HG03066 (cell line): ENCODE measurements around the gene EXOC2.

Experiments used
- ATAC-seq: cut with Tn5 transposase; IDR thresholded peaks from one replicate; pipeline ENCODE4 v1.9.1; 2021; ENCODE audit warnings: low read depth; ENCODE audit not compliant: unreplicated experiment

EXOC2 gene

GRCh38 chr6:504446-504980, 188.4 kb downstream of the EXOC2 start:
- ATAC-seq, result no peak

DNA sequence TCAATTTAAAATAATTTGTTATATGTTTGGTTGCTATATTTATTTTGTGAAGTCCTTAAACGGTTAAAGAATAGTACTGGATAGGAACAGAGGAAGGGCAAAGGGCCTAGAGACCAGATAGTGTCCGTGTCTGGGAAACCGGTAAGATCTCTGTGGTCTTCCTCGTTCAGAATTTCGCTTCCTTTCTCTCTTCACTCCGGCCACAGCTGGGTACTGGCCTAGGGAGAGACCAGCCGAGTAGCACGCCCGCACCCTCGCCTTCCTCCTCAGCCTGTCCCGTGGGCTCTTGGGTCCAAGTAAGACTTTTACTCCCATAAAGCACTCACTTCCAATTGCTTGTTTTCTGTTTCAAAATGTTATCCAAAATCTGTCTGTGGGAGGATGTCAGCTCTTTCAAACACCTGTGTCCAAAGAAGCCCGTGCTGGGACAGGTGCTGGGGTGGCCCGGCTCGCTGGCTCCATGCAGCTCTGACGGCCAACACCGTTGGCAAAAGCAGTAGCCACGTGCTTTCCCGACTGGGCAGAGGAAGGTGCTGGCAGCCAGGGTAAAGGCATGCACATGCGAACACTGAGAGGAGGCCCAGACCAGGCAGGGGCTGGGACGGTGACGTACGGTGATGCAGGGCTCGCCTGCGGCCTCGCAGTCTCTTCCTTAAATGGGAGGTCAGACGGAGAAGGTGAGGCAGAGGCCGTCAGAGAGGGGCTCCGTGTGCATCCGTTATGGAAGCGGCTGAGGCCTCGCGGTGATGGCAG, 189.2 kb downstream of the EXOC2 start:
- ATAC-seq, result no peak

DNA sequence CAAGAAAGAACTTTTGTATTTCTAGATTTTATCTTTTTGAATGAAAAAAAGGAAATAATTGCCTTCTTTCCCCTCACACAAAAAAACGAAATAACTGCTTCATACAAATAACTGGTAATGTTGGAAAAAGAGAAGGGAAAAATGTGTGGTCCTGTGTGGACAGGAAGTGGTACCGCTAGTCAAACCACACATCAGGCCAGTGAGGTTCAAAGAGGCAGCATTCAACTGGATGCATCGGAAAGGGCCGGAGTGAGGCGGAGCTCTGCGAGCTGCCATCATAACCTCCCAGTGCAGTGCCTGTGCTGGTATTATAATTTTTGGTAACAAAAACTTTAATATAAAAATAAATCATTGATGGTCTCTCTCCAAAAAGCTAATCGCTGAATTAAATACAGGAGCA, 190.2 kb downstream of the EXOC2 start:
- ATAC-seq, result no peak

DNA sequence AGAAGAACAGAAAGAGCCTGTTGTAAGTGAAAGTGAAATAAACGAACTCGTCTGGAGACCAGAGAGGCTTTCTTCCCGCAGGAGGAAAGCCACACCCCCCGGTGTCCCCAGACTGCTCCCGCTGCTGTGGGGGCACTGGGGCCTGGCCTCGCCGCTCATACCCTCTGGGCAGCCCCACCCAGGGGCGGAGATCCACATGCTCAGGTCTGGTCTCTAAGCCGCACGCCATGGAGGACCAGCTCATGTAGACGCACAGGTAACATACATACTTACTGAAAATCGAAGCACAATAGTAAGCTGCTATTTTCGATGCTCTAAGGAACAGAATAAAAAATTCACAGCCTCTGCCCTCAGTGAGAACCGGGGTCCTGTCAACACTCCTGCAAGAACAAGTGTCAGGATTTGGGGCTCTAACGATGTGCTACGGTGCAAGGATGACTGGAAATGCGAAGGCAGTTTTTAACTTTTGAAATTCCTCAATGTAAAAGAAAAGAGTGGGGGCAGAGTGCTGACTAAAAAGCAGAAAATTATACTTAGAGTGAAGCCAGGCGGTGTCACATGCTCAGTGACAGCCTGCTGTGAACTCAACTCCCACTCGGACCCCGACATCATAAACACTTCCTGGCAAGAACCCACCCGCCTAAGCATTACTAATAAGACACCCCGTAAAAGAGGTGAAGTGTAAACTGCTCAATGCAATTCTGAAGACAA, 190.9 kb downstream of the EXOC2 start:
- no peak for ATAC-seq

- ATAC-seq, result peak; percentile 47
Observed at GRCh38 chr6:499617-500016, 193.3 kb downstream of the EXOC2 start.

GRCh38 chr6:498795-499231, 194.1 kb downstream of the EXOC2 start:
- peak; percentile 65 for ATAC-seq

DNA sequence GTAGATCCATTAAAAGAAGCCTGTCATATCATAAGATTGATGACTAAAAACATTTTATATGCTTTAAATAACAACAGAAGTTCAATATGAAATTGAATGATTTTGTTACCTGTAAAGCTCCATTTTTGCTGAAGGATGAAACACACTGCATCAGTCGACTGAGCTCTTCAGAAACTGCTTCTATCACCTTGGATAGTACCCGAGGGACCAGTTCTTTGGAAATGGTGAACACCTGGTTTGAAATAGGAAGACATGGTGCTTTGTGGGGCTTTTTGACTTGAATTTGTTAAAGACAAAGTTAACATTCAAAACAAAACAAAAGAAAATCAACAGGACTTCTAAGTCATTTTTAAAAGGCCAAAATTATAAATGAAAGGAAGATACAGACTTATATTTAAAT, 195.7 kb downstream of the EXOC2 start:
- no peak for ATAC-seq

GRCh38 chr6:496649-497048, 196.3 kb downstream of the EXOC2 start:
- ATAC-seq, result no peak

DNA sequence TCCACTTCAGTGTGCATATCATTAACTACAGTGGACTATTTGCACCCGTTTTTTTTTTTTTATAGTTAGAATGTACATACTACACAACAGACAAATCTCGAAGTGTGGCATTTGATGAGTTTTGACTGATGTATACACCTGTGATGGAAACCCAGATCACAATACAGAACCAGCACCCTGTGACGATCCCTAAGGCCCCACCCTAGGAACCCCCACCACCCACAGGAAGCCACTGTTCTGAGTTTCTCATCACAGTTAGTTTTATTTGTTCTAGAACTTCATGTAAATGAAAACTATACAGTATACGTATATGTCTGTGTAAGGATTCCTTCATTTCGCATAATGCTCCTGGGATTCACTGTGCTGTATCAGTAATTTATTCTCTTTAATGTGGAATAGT, 198.5 kb downstream of the EXOC2 start:
- no peak for ATAC-seq

DNA sequence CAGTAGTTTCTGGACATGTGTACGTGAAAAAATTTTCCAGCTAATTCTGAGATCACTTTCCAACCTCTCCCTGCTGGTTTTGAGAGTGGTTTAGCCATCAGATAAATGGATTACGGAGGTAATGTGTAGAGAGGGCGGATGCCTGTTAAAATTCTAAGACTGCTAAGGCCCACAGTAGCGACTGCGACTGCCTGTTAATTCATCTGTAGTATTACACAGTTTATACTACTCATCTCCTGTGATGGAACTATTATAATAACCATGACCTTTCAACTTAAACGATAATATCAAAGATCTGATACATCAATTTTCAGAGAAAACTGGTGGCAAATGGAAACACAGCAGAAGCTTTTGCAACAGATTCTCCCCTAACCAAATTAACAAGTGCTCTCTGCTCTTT, 199.1 kb downstream of the EXOC2 start:
- ATAC-seq, result no peak

DNA sequence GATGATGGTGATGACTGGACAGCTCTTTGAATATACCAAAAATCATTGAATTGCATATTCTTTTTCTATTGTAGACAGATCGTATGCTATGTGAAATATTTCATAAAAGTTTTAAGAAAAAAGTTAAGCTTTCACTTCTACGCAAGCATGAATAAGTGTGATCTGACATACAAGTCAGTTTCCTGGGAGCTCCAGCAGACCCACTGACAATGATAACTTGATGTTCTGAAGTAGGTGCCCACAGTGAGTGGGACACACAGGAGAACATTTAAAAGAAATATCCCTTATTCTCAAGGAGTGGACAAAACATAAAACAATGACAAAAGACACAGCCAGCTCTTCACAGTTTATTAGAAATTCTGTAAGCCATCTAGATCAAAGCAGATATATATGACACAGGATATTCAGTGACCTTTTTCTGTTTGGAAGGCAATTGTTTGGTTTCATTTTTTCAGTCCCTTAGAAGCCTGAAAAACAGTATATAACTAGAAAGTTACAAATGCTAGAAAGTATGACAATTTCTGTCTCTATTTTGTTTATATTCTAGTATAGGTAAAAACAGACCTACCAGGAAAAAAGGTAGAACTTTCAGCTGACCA, 200.0 kb downstream of the EXOC2 start:
- ATAC-seq, result no peak

- no peak for ATAC-seq
Observed at GRCh38 chr6:492178-492577, 200.8 kb downstream of the EXOC2 start.

DNA sequence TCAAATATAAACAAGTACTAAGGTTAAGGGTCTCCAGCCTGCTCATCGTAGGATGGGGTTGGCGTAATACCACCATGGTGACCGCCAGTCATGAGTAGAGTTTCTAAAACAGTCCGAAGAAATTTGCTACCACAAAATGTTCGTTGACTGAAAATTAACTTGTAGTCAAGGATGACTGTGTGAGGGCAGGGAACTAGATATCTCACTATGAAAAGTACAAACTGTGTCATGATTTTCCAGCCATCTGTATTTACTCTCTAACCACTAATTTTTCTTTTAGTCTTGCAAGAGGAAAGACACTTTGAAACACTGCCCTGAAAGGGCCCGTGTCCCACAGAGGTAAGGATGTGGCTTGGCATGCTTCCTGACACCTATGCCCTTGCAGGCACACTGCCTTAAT, 201.7 kb downstream of the EXOC2 start:
- no peak for ATAC-seq

- ATAC-seq, result no peak
Observed at GRCh38 chr6:490251-491037, 202.5 kb downstream of the EXOC2 start.

GRCh38 chr6:489762-490161, 203.2 kb downstream of the EXOC2 start:
- ATAC-seq, result no peak

DNA sequence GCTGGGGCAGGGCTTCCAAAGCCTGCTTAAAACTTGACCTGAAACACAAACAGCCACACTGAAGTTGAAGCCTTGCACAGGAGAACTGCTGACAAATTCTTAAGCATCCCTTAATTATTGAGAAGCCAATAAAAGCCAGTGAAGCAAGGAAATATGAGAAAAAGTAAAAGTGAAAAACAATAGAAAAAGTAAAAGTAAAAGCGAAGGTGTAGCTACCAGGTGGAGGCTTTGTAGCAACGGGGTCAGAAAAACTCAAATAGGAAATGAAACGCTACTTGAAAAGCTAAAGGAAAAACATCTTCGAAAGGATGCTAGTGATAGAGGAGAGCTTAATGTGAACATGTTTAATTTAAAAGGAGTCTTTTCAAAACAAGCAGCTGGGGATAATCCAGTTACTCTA, 203.9 kb downstream of the EXOC2 start:
- ATAC-seq, result no peak

GRCh38 chr6:487956-488355, 205.0 kb downstream of the EXOC2 start:
- ATAC-seq, result no peak

DNA sequence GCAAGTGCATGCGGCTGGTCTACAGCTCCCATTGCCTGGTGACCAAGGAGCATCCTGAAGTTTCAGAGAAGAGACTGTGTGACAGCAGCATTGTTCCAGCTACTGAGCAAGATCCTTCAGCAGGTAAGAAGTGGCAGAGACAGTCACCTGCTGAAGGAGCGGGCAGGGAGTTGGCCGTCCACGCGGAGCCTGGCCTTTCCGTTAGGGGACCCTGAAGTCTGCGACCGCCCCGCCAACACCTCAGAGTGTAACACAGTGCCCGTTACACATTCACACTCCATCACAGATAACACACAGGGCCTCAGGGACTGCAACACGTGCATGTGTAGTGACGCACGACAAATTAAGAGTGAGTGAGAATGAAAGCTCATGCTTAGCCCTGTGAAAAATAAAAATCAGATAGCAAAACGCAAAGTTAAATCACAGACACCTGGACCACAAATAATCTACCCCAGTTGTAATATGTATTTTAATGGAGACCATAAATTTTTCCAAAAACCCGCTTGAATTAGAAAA, 207.2 kb downstream of the EXOC2 start:
- ATAC-seq, result no peak

GRCh38 chr6:484746-485145, 208.2 kb downstream of the EXOC2 start:
- ATAC-seq, result no peak

- no peak for ATAC-seq
Observed at GRCh38 chr6:484086-484745, 208.7 kb downstream of the EXOC2 start.
